Lung (tissue), 12 donors: ENCODE data around the gene SCAF11. TPM values are rescaled to one million over a fixed set of nuclear protein-coding genes. Genes with fewer than 3 reads are reported as not detected.

Experiments
- ATAC-seq: fragments of 200-7000 bp; cut with Tn5 transposase; one replicate; pipeline ENCODE4 v1.9.1; 2020; ENCODE audit warnings: moderate number of reproducible peaks; ENCODE audit not compliant: insufficient read depth, low FRiP score
- DNase-seq, 3 donors: peaks; one replicate each; pipeline ENCODE4 v3.0.0-alpha.2; 2013 to 2017
- H3K27ac ChIP-seq, 2 donors: one replicate each; pipeline ENCODE4 v1.5.1; 2013; ENCODE audit warnings: mild to moderate bottlenecking in 2 of 2, moderate library complexity in 2 of 2, control low read depth in 1 of 2, inconsistent platforms in 1 of 2, low read depth in 1 of 2, low read length in 1 of 2
- H3K27me3 ChIP-seq, 3 donors: one replicate each; pipeline ENCODE4 v1.5.1; 2013; ENCODE audit warnings: low read length in 2 of 3; ENCODE audit not compliant: control insufficient read depth in 3 of 3, insufficient read depth in 3 of 3
- H3K36me3 ChIP-seq, 4 donors: one replicate each; pipeline ENCODE4 v1.5.1; 2013; ENCODE audit warnings: low read length in 4 of 4, mild to moderate bottlenecking in 1 of 4, moderate library complexity in 1 of 4; ENCODE audit not compliant: control insufficient read depth in 4 of 4, insufficient read depth in 4 of 4
- H3K4me1 ChIP-seq, 5 donors: one replicate each; pipeline ENCODE4 v1.5.1; 2013; ENCODE audit warnings: low read length in 5 of 5, mild to moderate bottlenecking in 2 of 5, moderate library complexity in 1 of 5; ENCODE audit not compliant: control insufficient read depth in 5 of 5, insufficient read depth in 5 of 5
- H3K4me3 ChIP-seq: one replicate; pipeline ENCODE4 v1.5.1; 2013; ENCODE audit warnings: mild to moderate bottlenecking, control low read depth, moderate library complexity
- H3K9ac ChIP-seq, 2 donors: one replicate each; pipeline ENCODE4 v1.5.1; 2013; ENCODE audit warnings: low read length in 2 of 2, control low read depth in 1 of 2; ENCODE audit not compliant: insufficient read depth in 1 of 2
- H3K9me3 ChIP-seq, 4 donors: one replicate each; pipeline ENCODE4 v1.5.1; 2013; ENCODE audit warnings: low read length in 3 of 4, mild to moderate bottlenecking in 1 of 4, moderate library complexity in 1 of 4; ENCODE audit not compliant: control insufficient read depth in 4 of 4, insufficient read depth in 3 of 4
- CTCF ChIP-seq: IDR thresholded peaks from 2 replicates; pipeline ENCODE4 v1.5.1; 2012; ENCODE audit warnings: mild to moderate bottlenecking; ENCODE audit errors: control extremely low read depth, extremely low read depth
- WGBS, 2 donors: extraction: QIAGEN DNeasy Blood & Tissue Kit; methylation state at CpG; one replicate each; pipeline ENCODE4 v1.1.7; 2013; 5-methylcytosine and 5-hydroxymethylcytosine counted together
- polyA plus RNA-seq, 2 donors: library from polyadenylated mRNA; stranded (reverse); fragments of 200-250 nt; gene quantifications; one replicate each; pipeline ENCODE4 v1.2.1, GENCODE V29; 2013
- total RNA-seq, 2 donors: library from RNA; depleted of rRNA in 1 of 2; stranded (reverse); fragments of >200 nt in 1 of 2; gene quantifications; one replicate each; pipeline ENCODE4 v1.2.1, GENCODE V29; 2014 to 2021
- donor health status: control.
- donor health status: control.
- donor health status: Bipolar disorder and iron deficiency.
- donor health status: healthy.
- donor health status: DM: yes; HTN: yes; CAD: no.

SCAF11 gene
- total and polyA plus RNA-seq, 4 donors = 27.2 to 230 (median 62.9) TPM

- H3K9me3 ChIP-seq = no peaks in the 10 kb centered on the region
- H3K9ac ChIP-seq = no peak overlapping the region
- no peak for TF ChIP-seq CTCF
- no peak for DNase-seq
- H3K4me3 ChIP-seq = no peak overlapping the region
- no peak overlapping the region for H3K27ac ChIP-seq
- peaks cover 0 to 18% (median 0%) of the 10 kb centered on the region in 5 donors for H3K4me1 ChIP-seq
- no peak for ATAC-seq
- H3K36me3 ChIP-seq = peaks cover 1 to 14% (median 10%) of the 10 kb centered on the region in 4 donors
- H3K27me3 ChIP-seq = no peaks in the 10 kb centered on the region
- WGBS, 2 donors = 83 to 84% methylated on average over 4 of the region's 4 CpGs
Measured at GRCh38 chr12:45962553-45963325, 27.6 kb downstream of the SCAF11 start.

- no peak overlapping the region for H3K27ac ChIP-seq
- H3K9me3 ChIP-seq = no peaks in the 10 kb centered on the region
- H3K4me3 ChIP-seq = no peak overlapping the region
- H3K9ac ChIP-seq = no peak overlapping the region
- no peaks in the 10 kb centered on the region for H3K27me3 ChIP-seq
- ATAC-seq (no peak), DNase-seq (no peak)
- peaks cover 1 to 16% (median 12%) of the 10 kb centered on the region in 4 donors for H3K36me3 ChIP-seq
- no peak for TF ChIP-seq CTCF
- WGBS, 2 donors = 71 to 79% methylated on average over 2 of the region's 2 CpGs
- peaks cover 0 to 10% (median 0%) of the 10 kb centered on the region in 5 donors for H3K4me1 ChIP-seq
Measured at GRCh38 chr12:45959728-45960127, 30.6 kb downstream of the SCAF11 start.

- no peaks in the 10 kb centered on the region for H3K9me3 ChIP-seq
- WGBS, 2 donors = 86 to 87% methylated on average over 5 of the region's 5 CpGs
- no peak overlapping the region for H3K9ac ChIP-seq
- H3K27ac ChIP-seq = no peak overlapping the region
- H3K36me3 ChIP-seq = peaks cover 1 to 16% (median 12%) of the 10 kb centered on the region in 4 donors
- TF ChIP-seq CTCF = no peak
- H3K4me3 ChIP-seq = no peak overlapping the region
- DNase-seq (no peak), ATAC-seq (no peak)
- no peaks in the 10 kb centered on the region for H3K27me3 ChIP-seq
- peaks cover 0 to 10% (median 0%) of the 10 kb centered on the region in 5 donors for H3K4me1 ChIP-seq
Measured at GRCh38 chr12:45959025-45959424, 31.3 kb downstream of the SCAF11 start.

- H3K9me3 ChIP-seq = no peaks in the 10 kb centered on the region
- DNase-seq (no peak), ATAC-seq (no peak)
- no peak overlapping the region for H3K9ac ChIP-seq
- no peak for TF ChIP-seq CTCF
- no peak overlapping the region for H3K27ac ChIP-seq
- no peaks in the 10 kb centered on the region for H3K27me3 ChIP-seq
- peaks cover 0 to 5% (median 0%) of the 10 kb centered on the region in 5 donors for H3K4me1 ChIP-seq
- H3K4me3 ChIP-seq = no peak overlapping the region
- peaks cover 10 to 27% (median 18%) of the 10 kb centered on the region in 4 donors for H3K36me3 ChIP-seq
Measured at GRCh38 chr12:45948546-45948945, 41.8 kb downstream of the SCAF11 start.
